ENCODE measurements around the gene RASGRF2. TPM values are rescaled to one million over a fixed set of nuclear protein-coding genes. Genes with fewer than 3 reads are reported as not detected.

Gene RASGRF2
- total and polyA plus RNA-seq, 9 of the 15 experiments (the other 6 are each of a cell fraction or from before 2014, with no cell fraction given), result 0.01 to 0.22 (median 0.08) TPM; not detected in 2

- no peak for TF ChIP-seq ZNF41 (CRISPR knock-in tag; conservative IDR thresholded peaks at IDR 0.05)
- no peak for TF ChIP-seq SIN3B (IDR thresholded peaks at IDR 0.05; ENCODE audit: low read depth)
- TF ChIP-seq ASH1L (IDR thresholded peaks at IDR 0.05; ENCODE audit: borderline replicate concordance, low read depth, partially characterized antibody), result no peak
- no peak for TF ChIP-seq ZNF140 (CRISPR knock-in tag; IDR thresholded peaks at IDR 0.05)
- TF ChIP-seq ZFX (CRISPR knock-in tag; IDR thresholded peaks at IDR 0.05), result no peak
- TF ChIP-seq TAF1 (IDR thresholded peaks at IDR 0.05; ENCODE audit: control insufficient read depth, extremely low read depth, insufficient read depth, low read length, severe bottlenecking), result no peak
- no peak for TF ChIP-seq MLX (CRISPR knock-in tag; conservative IDR thresholded peaks at IDR 0.05)
Observed at GRCh38 chr5:80963521-80963895, 3.3 kb downstream of the RASGRF2 start (continued).

- in situ Hi-C loops (cut with MboI) (no loop called here), intact Hi-C loops (cut with micrococcal nuclease) (no loop called here)
- BruUV-seq (replicated peaks), result no TSS peak
- no peak overlapping the region for H3K4me2 ChIP-seq (ENCODE audit: insufficient read depth, low read length)
- no peaks in the 10 kb centered on the region for H3K4me1 ChIP-seq (replicated peaks in 1 of 2; ENCODE audit: control insufficient read depth in 2 of 2, insufficient read depth in 2 of 2, low read length in 2 of 2)
- ChIA-PET POLR2A (no interaction called here), CTCF (ENCODE audit: low intra/inter-chr PET ratio) (no interaction called here)
- no peaks in the 10 kb centered on the region for H3K36me3 ChIP-seq (ENCODE audit: control insufficient read depth, insufficient read depth, low read length)
- H4K20me1 ChIP-seq (replicated peaks; ENCODE audit: control insufficient read depth, insufficient read depth, low read length), result no peaks in the 10 kb centered on the region
- 0% methylated on average over 3 of the region's 3 CpGs for WGBS (ENCODE audit: insufficient coverage, low coverage, missing lambda C conversion rate)
- H3K9me1 ChIP-seq (ENCODE audit: control insufficient read depth, insufficient read depth, low read length), result no peaks in the 10 kb centered on the region
- no peak for DNase-seq (ENCODE audit: extremely low read depth in 1 of 4, low spot score in 3 of 4)
- peaks cover 12 to 15% of the 10 kb centered on the region in 2 experiments; a peak in 4 of 5 replicates for H3K27me3 ChIP-seq (ENCODE audit: control insufficient read depth in 2 of 2, insufficient read depth in 2 of 2, low read length in 2 of 2)
- ATAC-seq, result no peak
- no peak overlapping the region for H2AFZ ChIP-seq (ENCODE audit: low read depth, low read length)
- no peaks in the 10 kb centered on the region for H3K9me3 ChIP-seq (replicated peaks; ENCODE audit: control insufficient read depth, insufficient read depth, low read depth, low read length)
- no peak overlapping the region for H3K4me3 ChIP-seq
- H3K9ac ChIP-seq (ENCODE audit: insufficient read depth in 1 of 2, low read depth in 2 of 2, low read length in 2 of 2), result no peak overlapping the region
- FAIRE-seq, result no peak
- no peaks in the 10 kb centered on the region for H3K79me2 ChIP-seq (ENCODE audit: control insufficient read depth, insufficient read depth, low read length)
- no peak overlapping the region for H3K27ac ChIP-seq (ENCODE audit: extremely low read depth, low read depth, low read length)
- TF ChIP-seq CBFA2T3 (IDR thresholded peaks at IDR 0.05) (no peak), ESRRA (IDR thresholded peaks at IDR 0.05; ENCODE audit: borderline replicate concordance, low read depth) (no peak), JUN (IDR thresholded peaks at IDR 0.05; ENCODE audit: borderline replicate concordance, low read depth, low read length) (no peak), JUN (CRISPR knock-in tag; IDR thresholded peaks at IDR 0.05; ENCODE audit: borderline replicate concordance) (no peak), XRCC5 (IDR thresholded peaks at IDR 0.05; ENCODE audit: low read depth, low read length) (no peak), NUFIP1 (IDR thresholded peaks at IDR 0.05; ENCODE audit: partially characterized antibody) (no peak), ZNF699 (CRISPR knock-in tag; IDR thresholded peaks at IDR 0.05; ENCODE audit: insufficient replicate concordance) (no peak), ATF1 (CRISPR knock-in tag; IDR thresholded peaks at IDR 0.05) (no peak), ATF1 (tag; IDR thresholded peaks at IDR 0.05) (no peak), ZNF57 (CRISPR knock-in tag; IDR thresholded peaks at IDR 0.05) (no peak), KAT2B (IDR thresholded peaks at IDR 0.05; ENCODE audit: low read depth, low read length) (no peak), SMARCE1 (IDR thresholded peaks at IDR 0.05) (no peak), ZSCAN29 (IDR thresholded peaks at IDR 0.05) (no peak), SUPT5H (IDR thresholded peaks at IDR 0.05) (no peak), ARHGAP35 (IDR thresholded peaks at IDR 0.05; ENCODE audit: partially characterized antibody) (no peak), CHD4 (IDR thresholded peaks at IDR 0.05; ENCODE audit: insufficient read depth, insufficient replicate concordance, low read depth, low read length, poor library complexity, severe bottlenecking) (no peak), HNRNPL (IDR thresholded peaks at IDR 0.05; ENCODE audit: low read depth, low read length) (no peak), ZNF584 (CRISPR knock-in tag; IDR thresholded peaks at IDR 0.05; ENCODE audit: low read depth) (no peak), BCOR (IDR thresholded peaks at IDR 0.05) (no peak)
Observed at GRCh38 chr5:80963966-80964481, 3.9 kb downstream of the RASGRF2 start.

Data from K562 (cell line).